Astrocyte of the cerebellum (primary cell): ENCODE data around the gene GRPEL1.

Experiments
- DNase-seq: peaks from one replicate; pipeline ENCODE4 v3.0.0-alpha.2; 2011; ENCODE audit warnings: low read depth
- H3K4me3 ChIP-seq: 2 replicates; pipeline ENCODE4 v1.5.1; 2011; ENCODE audit warnings: mild to moderate bottlenecking, low read depth, low read length, moderate library complexity
- in situ Hi-C: cut with HindIII; loops from 2 replicates; pipeline ENCODE4 v1.10.0; 2017; ENCODE audit warnings: low sequenced_read_pairs
- TF ChIP-seq, protein P1 (sequence below): IDR thresholded peaks from 2 replicates; pipeline ENCODE4 v1.5.1; 2012; ENCODE audit warnings: low read length, low read depth, moderate library complexity, mild to moderate bottlenecking; ENCODE audit errors: missing control alignments

Gene GRPEL1

DNA sequence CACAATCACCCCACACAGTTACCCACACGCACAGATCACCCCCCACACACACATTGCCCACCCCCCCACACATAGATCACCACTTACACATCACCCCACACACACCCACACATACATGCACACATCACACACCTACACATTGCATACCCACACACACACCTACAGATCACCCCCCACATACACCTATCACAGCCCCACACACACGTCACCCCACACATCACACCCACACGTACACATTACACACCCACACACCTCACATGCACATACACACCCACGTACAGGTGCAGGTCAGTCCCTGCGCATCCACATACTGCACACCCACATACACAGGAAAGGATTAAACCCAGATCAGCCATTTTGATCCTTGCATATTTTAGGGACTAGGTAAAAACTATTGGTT is 40.0 kb downstream of the GRPEL1 start:
- DNase-seq = no peak
- no peak overlapping the region for H3K4me3 ChIP-seq
- TF ChIP-seq, protein P1, sequence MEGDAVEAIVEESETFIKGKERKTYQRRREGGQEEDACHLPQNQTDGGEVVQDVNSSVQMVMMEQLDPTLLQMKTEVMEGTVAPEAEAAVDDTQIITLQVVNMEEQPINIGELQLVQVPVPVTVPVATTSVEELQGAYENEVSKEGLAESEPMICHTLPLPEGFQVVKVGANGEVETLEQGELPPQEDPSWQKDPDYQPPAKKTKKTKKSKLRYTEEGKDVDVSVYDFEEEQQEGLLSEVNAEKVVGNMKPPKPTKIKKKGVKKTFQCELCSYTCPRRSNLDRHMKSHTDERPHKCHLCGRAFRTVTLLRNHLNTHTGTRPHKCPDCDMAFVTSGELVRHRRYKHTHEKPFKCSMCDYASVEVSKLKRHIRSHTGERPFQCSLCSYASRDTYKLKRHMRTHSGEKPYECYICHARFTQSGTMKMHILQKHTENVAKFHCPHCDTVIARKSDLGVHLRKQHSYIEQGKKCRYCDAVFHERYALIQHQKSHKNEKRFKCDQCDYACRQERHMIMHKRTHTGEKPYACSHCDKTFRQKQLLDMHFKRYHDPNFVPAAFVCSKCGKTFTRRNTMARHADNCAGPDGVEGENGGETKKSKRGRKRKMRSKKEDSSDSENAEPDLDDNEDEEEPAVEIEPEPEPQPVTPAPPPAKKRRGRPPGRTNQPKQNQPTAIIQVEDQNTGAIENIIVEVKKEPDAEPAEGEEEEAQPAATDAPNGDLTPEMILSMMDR = no peak
- in situ Hi-C loops = no loop called here

GRCh38 chr4:7027284-7027683 is 40.6 kb downstream of the GRPEL1 start:
- H3K4me3 ChIP-seq = no peak overlapping the region
- in situ Hi-C loops = no loop called here
- TF ChIP-seq, protein P1 = no peak
- no peak for DNase-seq

- no peak for DNase-seq
- TF ChIP-seq, protein P1 = no peak
- no peak overlapping the region for H3K4me3 ChIP-seq
- in situ Hi-C loops = no loop called here
Measured at GRCh38 chr4:7026107-7026506, 41.8 kb downstream of the GRPEL1 start.

- no peak overlapping the region for H3K4me3 ChIP-seq
- TF ChIP-seq, protein P1 = no peak
- in situ Hi-C loops = no loop called here
- DNase-seq = no peak
Measured at GRCh38 chr4:7025040-7025602, 42.7 kb downstream of the GRPEL1 start.

DNA sequence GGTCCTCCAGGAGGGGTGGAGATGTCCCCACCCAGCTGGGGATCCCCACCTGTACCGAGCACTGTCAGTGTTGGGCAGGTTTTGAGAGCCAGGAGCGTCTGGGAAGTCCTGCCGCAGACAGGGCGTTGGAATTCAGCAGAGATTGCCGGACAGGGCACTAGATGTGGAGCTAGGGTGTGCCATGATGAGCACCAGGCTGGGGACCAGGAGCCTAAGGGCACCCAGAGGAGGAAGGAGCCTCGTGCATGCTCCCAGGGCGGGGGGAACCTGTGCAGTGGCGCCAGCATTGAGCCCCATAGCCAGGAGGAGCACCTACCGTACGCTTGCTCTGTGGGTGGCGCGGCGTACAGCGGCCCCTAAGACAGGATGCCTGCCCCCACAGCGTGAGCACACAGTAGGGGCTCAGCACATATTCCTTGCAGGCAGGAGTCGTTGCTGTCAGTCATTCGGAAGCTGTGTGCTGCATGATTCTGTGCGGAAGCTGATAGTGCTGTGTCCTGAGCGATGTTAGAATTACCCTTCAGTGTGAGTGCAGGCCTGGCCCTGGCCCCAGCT is 43.5 kb downstream of the GRPEL1 start:
- in situ Hi-C loops = loop anchor here (5.0 kb wide), 1 partner anchor 37 kb away; no protein-coding TSS in a partner anchor
- TF ChIP-seq, protein P1 = no peak
- no peak for DNase-seq
- no peak overlapping the region for H3K4me3 ChIP-seq

DNA sequence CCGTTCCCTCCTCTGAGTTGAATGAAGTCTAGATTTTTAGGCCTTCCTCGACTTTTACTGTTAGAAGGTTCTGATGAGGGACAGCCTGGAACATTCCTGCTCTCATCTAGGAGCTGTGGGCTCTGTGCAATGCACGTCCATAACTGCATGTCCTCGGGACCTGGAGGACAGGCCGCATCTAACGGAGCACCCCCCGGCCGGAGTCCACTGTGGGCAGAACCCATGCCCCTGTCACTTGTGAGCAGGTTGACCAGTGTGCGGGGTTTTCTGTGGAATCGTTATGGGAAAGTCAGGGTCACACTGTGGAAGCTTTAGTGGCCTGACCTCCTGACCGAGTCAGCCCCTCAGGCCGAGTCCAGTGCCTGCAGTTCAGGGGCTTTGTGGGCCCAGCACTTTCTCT is 44.0 kb downstream of the GRPEL1 start:
- no peak overlapping the region for H3K4me3 ChIP-seq
- in situ Hi-C loops = loop anchor here (5.0 kb wide), 1 partner anchor 37 kb away; no protein-coding TSS in a partner anchor
- TF ChIP-seq, protein P1 = no peak
- DNase-seq = no peak
